Right lobe of liver (tissue), 4 donors: ENCODE results near the gene SAP30BP.

Experiments
- POLR2A ChIP-seq: fragments of 450-650 bp; IDR thresholded peaks from one replicate; pipeline ENCODE4 v1.6.1; 2017; ENCODE audit warnings: antibody characterized with exemption, mild to moderate bottlenecking
- TF ChIP-seq, protein P1 (sequence below), 4 donors: fragments of 200-600 bp in 3 of 4; fragments of 450-650 bp in 1 of 4; IDR thresholded peaks; one replicate each; pipeline versions ENCODE4 v1.5.1 to v1.8.0; 2016 to 2022; ENCODE audit warnings: antibody characterized with exemption in 4 of 4, mild to moderate bottlenecking in 2 of 4
- donor health status: DM: no; HTN: no; CAD: no.
- donor health status: DM: no; HTN: no; CAD: no.
- donor health status: DM: no; HTN: yes; CAD: no.

GRCh38 chr17:75740631-75741077 lies 73.5 kb downstream of the SAP30BP start:
- TF ChIP-seq, protein P1, sequence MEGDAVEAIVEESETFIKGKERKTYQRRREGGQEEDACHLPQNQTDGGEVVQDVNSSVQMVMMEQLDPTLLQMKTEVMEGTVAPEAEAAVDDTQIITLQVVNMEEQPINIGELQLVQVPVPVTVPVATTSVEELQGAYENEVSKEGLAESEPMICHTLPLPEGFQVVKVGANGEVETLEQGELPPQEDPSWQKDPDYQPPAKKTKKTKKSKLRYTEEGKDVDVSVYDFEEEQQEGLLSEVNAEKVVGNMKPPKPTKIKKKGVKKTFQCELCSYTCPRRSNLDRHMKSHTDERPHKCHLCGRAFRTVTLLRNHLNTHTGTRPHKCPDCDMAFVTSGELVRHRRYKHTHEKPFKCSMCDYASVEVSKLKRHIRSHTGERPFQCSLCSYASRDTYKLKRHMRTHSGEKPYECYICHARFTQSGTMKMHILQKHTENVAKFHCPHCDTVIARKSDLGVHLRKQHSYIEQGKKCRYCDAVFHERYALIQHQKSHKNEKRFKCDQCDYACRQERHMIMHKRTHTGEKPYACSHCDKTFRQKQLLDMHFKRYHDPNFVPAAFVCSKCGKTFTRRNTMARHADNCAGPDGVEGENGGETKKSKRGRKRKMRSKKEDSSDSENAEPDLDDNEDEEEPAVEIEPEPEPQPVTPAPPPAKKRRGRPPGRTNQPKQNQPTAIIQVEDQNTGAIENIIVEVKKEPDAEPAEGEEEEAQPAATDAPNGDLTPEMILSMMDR (IDR thresholded peaks at IDR 0.05) = no peak
- TF ChIP-seq POLR2A = no peak
